Upper lobe of left lung (tissue), 4 donors: ENCODE results near the gene DCAF8.

Source experiments
- CTCF ChIP-seq, 6 experiments: fragments of 450-650 bp in 4 of 6; fragments of 200-600 bp in 2 of 6; sonication (generic) in 2 of 6; IDR thresholded peaks; one replicate each; pipeline ENCODE4 v1.5.1; 2016 to 2019; ENCODE audit warnings: antibody characterized with exemption in 6 of 6
- EP300 ChIP-seq, 4 donors: sonication (generic); formaldehyde crosslinking; IDR thresholded peaks; one replicate each; pipeline ENCODE4 v1.5.1; 2017; ENCODE audit warnings: antibody characterized with exemption in 4 of 4, control low read depth in 2 of 4
- POLR2AphosphoS5 ChIP-seq, 2 donors: sonication (generic); formaldehyde crosslinking; IDR thresholded peaks; one replicate each; pipeline ENCODE4 v1.5.1; 2017; ENCODE audit warnings: antibody characterized with exemption in 2 of 2

- no peak for TF ChIP-seq CTCF (IDR thresholded peaks at IDR 0.05)
- no peak for TF ChIP-seq POLR2AphosphoS5 (IDR thresholded peaks at IDR 0.05)
- no peak for TF ChIP-seq EP300 (IDR thresholded peaks at IDR 0.05)
Measured at GRCh38 chr1:160285506-160285905, 23.2 kb upstream of the DCAF8 start.
